CD4-positive, alpha-beta T cell (primary cell): ENCODE data around the gene MORN4. TPM values are rescaled to one million over a fixed set of nuclear protein-coding genes. Genes with fewer than 3 reads are reported as not detected.

Experiments used
- ATAC-seq: fragments of 200-7000 bp; cut with Tn5 transposase; one replicate; pipeline ENCODE4 v1.10.0; 2022; ENCODE audit warnings: mild to moderate bottlenecking; ENCODE audit not compliant: poor library complexity
- CTCF ChIA-PET: fragments of 350-600 bp; sonication (Branson Sonifier 250); formaldehyde crosslinking; loops from one replicate; lab custom pipeline; 2021; ENCODE audit warnings: antibody characterized with exemption, inconsistent platforms; lab: Charles Lee
- POLR2A ChIA-PET: fragments of 350-600 bp; sonication (Branson Sonifier 250); formaldehyde crosslinking; loops from one replicate; lab custom pipeline; 2021; ENCODE audit warnings: antibody characterized with exemption, inconsistent platforms; lab: Charles Lee
- DNase-seq, 14 experiments: peaks; one replicate each; pipeline ENCODE4 v3.0.0-alpha.2; 2013 to 2020; ENCODE audit warnings: mixed read lengths in 2 of 14
- H3K27ac ChIP-seq, 2 donors: one replicate each; pipeline versions ENCODE4 v1.5.1 to v1.7.0; 2013; ENCODE audit warnings: low read length in 2 of 2, low read depth in 1 of 2, mild to moderate bottlenecking in 1 of 2
- H3K27me3 ChIP-seq, 2 experiments: 1 replicate in 1 of 2; 2 replicates in 1 of 2; pipeline versions ENCODE4 v1.6.1 to v1.7.0; 2013; ENCODE audit warnings: low read length in 2 of 2, control low read depth in 1 of 2, mild to moderate bottlenecking in 1 of 2, moderate library complexity in 1 of 2; ENCODE audit not compliant: insufficient read depth in 2 of 2, control insufficient read depth in 1 of 2
- H3K36me3 ChIP-seq: one replicate; pipeline ENCODE4 v1.6.1; 2013; ENCODE audit warnings: low read length, control low read depth; ENCODE audit not compliant: insufficient read depth
- H3K4me1 ChIP-seq: one replicate; pipeline ENCODE4 v1.6.1; 2013; ENCODE audit warnings: low read length, control low read depth; ENCODE audit not compliant: insufficient read depth
- H3K4me3 ChIP-seq: one replicate; pipeline ENCODE4 v1.5.1; 2013; ENCODE audit warnings: mild to moderate bottlenecking, low read length, moderate library complexity
- H3K9me3 ChIP-seq, 2 experiments: 1 replicate in 1 of 2; 2 replicates in 1 of 2; pipeline versions ENCODE4 v1.6.1 to v1.7.0; 2013; ENCODE audit warnings: low read length in 2 of 2, mild to moderate bottlenecking in 2 of 2, control low read depth in 1 of 2, moderate library complexity in 1 of 2; ENCODE audit not compliant: control insufficient read depth in 1 of 2, insufficient read depth in 1 of 2
- H3K27ac Mint-ChIP-seq: one replicate; pipeline ENCODE4 v1.8.0; 2020; ENCODE audit warnings: mixed read lengths
- H3K27me3 Mint-ChIP-seq: one replicate; pipeline ENCODE4 v1.8.0; 2021; ENCODE audit warnings: mixed read lengths
- H3K36me3 Mint-ChIP-seq: one replicate; pipeline ENCODE4 v1.8.0; 2021; ENCODE audit warnings: low read depth, mixed read lengths
- H3K4me1 Mint-ChIP-seq: one replicate; pipeline ENCODE4 v1.8.0; 2021; ENCODE audit warnings: low read depth, mixed read lengths
- H3K4me3 Mint-ChIP-seq: one replicate; pipeline ENCODE4 v1.8.0; 2020; ENCODE audit warnings: mild to moderate bottlenecking, mixed read lengths
- H3K9me3 Mint-ChIP-seq: one replicate; pipeline ENCODE4 v1.8.0; 2020; ENCODE audit warnings: mixed read lengths
- intact Hi-C, 2 experiments: fragments of 100-400 bp; cut with DNase I in 1 of 2; cut with micrococcal nuclease in 1 of 2; formaldehyde crosslinking; loops; one replicate each; pipeline versions ENCODE4 v1.15.1 to v1.9.0; 2023 to 2025; cut with DNase I, micrococcal nuclease
- total RNA-seq, 174 experiments: library from RNA in 2 of 174; stranded (reverse) in 2 of 174; gene quantifications; one replicate each; pipeline ENCODE4 v1.2.3 and lab custom pipeline; 2021 to 2026
- TF ChIP-seq, protein P1 (sequence below): fragments of 200-600 bp; IDR thresholded peaks from one replicate; pipeline ENCODE4 v1.8.0; 2022; ENCODE audit warnings: antibody characterized with exemption, mild to moderate bottlenecking

MORN4 gene
- total RNA-seq, 2 experiments from 2014 or later, result 0.36 to 0.39 TPM

DNA sequence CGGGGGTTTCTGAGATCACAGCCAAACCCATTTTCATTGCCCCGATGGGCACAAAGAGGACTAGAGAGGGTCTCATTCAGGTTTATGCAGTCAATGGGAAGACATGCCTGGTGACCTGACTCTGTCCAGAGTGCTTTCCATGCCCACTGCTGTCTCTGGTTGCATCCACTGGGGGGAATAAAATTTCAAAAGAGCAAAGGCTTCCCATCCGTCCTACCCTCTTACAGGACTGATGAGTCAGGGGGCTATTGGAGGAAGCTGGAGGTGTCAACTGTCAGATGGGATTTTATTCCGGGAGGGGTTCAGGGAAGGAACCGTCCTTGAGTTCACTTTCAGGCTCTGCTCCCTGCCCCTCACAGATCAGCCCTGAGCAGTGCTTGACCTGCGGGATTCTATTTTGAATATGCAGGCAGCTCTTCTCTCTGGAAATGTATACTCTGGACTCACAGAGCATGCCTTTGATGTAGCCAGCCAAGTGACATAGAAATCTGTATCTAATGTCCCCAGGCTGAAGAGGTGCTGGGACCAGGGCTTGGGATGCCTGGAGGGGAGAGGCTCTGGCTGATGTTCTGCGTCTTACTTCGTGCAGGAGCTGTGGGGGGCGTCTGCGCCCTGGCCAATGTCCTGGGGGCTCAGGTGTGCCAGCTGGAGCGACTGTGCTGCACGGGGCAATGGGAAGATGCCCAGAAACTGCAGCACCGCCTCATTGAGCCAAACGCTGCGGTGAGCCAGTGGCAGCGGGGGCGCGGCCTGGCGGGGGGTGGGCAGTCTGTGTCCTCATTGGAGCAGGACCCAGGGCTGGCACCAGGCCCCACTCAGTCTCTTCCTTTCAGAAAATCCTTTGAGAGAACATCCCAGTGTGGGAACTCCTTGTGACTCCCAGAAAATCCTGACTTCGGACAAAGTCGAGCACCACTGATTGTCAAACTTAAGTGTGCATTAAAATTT, 31.8 kb downstream of the MORN4 start:
- TF ChIP-seq, protein P1, sequence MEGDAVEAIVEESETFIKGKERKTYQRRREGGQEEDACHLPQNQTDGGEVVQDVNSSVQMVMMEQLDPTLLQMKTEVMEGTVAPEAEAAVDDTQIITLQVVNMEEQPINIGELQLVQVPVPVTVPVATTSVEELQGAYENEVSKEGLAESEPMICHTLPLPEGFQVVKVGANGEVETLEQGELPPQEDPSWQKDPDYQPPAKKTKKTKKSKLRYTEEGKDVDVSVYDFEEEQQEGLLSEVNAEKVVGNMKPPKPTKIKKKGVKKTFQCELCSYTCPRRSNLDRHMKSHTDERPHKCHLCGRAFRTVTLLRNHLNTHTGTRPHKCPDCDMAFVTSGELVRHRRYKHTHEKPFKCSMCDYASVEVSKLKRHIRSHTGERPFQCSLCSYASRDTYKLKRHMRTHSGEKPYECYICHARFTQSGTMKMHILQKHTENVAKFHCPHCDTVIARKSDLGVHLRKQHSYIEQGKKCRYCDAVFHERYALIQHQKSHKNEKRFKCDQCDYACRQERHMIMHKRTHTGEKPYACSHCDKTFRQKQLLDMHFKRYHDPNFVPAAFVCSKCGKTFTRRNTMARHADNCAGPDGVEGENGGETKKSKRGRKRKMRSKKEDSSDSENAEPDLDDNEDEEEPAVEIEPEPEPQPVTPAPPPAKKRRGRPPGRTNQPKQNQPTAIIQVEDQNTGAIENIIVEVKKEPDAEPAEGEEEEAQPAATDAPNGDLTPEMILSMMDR, result no peak
- Mint-ChIP-seq H3K27ac (no peak overlapping the region), H3K27me3 (no peaks in the 10 kb centered on the region), H3K36me3 (no peaks in the 10 kb centered on the region), H3K4me1 (no peaks in the 10 kb centered on the region), H3K4me3 (no peak overlapping the region), H3K9me3 (no peaks in the 10 kb centered on the region)
- Histone ChIP-seq H3K4me1 (no peaks in the 10 kb centered on the region), H3K36me3 (no peaks in the 10 kb centered on the region), H3K9me3 (no peaks in the 10 kb centered on the region), H3K27ac (no peak overlapping the region), H3K4me3 (no peak overlapping the region), H3K27me3 (no peaks in the 10 kb centered on the region)
- no peak for ATAC-seq
- intact Hi-C loops, result no loop called here
- ChIA-PET CTCF (no interaction called here), POLR2A (no interaction called here)
- DNase-seq, result no peak

DNA sequence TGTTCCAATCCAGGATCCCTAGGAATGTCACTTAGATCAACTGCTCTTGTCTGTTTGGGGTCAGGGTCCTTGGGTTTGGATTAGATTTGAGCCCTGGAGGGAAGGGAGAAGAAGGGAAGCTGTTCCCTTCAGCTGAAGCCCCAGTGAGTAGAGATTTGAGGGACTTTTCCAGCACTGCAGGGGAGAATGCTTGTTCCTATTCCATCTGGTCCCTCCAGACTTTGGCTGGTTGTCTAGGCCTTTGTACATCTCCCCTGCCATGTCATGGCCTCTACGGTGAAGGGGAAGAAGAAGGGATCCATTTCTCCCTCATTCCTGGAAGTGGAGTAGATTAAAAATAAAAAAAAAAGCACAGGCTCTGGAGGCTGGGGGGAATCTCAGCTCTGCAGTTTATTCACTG, 32.7 kb downstream of the MORN4 start:
- Histone ChIP-seq H3K36me3 (no peaks in the 10 kb centered on the region), H3K9me3 (no peaks in the 10 kb centered on the region), H3K4me3 (no peak overlapping the region), H3K27ac (no peak overlapping the region), H3K27me3 (no peaks in the 10 kb centered on the region), H3K4me1 (no peaks in the 10 kb centered on the region)
- ATAC-seq (no peak), DNase-seq (no peak)
- CTCF ChIA-PET, result no interaction called here
- intact Hi-C loops, result no loop called here
- no peak overlapping the region for H3K4me3 Mint-ChIP-seq
- no peaks in the 10 kb centered on the region for H3K9me3 Mint-ChIP-seq
- TF ChIP-seq, protein P1, result no peak
- no peaks in the 10 kb centered on the region for H3K4me1 Mint-ChIP-seq
- H3K27ac Mint-ChIP-seq, result no peak overlapping the region
- H3K36me3 Mint-ChIP-seq, result no peaks in the 10 kb centered on the region
- POLR2A ChIA-PET, result no interaction called here
- H3K27me3 Mint-ChIP-seq, result no peaks in the 10 kb centered on the region

DNA sequence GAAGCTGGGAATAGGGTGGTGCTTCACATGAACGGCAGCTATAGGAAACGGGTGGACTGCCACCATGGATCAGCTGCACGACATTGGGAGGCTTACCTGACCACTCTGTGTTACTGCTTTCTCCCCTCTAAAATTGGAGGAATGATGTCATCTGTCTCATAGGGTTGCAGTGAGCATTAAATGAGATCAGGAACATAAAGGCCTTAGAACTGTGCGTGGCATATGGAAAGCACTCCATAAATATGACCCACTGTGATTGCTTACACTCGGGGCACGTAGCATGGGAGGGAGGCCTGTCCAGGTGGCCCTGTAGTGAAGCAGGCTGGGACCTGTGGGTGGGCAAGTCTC, 34.1 kb downstream of the MORN4 start:
- CTCF ChIA-PET, result no interaction called here
- intact Hi-C loops, result no loop called here

More for the DNA sequence above, 34.1 kb downstream of the MORN4 start:
- H3K27me3 ChIP-seq, result no peaks in the 10 kb centered on the region
- no peak overlapping the region for H3K4me3 Mint-ChIP-seq
- no peak for ATAC-seq
- no peaks in the 10 kb centered on the region for H3K36me3 ChIP-seq
- no peak overlapping the region for H3K27ac ChIP-seq
- no peaks in the 10 kb centered on the region for H3K4me1 Mint-ChIP-seq
- H3K27ac Mint-ChIP-seq, result no peak overlapping the region
- H3K9me3 Mint-ChIP-seq, result no peaks in the 10 kb centered on the region
- POLR2A ChIA-PET, result no interaction called here
- TF ChIP-seq, protein P1, result no peak
- H3K4me1 ChIP-seq, result no peaks in the 10 kb centered on the region
- no peaks in the 10 kb centered on the region for H3K9me3 ChIP-seq
- DNase-seq, result no peak
- no peaks in the 10 kb centered on the region for H3K36me3 Mint-ChIP-seq
- H3K27me3 Mint-ChIP-seq, result no peaks in the 10 kb centered on the region
- H3K4me3 ChIP-seq, result no peak overlapping the region
